DMS114 treated with DMSO at 0.1 percent for 48 hours (cell line): ENCODE measurements around the gene CARD11.

Experiments
- DNase-seq: peaks from one replicate; lab custom pipeline; 2025; ENCODE audit not compliant: unreplicated experiment; lab: John Stamatoyannopoulos, UW

The CARD11 gene

DNA sequence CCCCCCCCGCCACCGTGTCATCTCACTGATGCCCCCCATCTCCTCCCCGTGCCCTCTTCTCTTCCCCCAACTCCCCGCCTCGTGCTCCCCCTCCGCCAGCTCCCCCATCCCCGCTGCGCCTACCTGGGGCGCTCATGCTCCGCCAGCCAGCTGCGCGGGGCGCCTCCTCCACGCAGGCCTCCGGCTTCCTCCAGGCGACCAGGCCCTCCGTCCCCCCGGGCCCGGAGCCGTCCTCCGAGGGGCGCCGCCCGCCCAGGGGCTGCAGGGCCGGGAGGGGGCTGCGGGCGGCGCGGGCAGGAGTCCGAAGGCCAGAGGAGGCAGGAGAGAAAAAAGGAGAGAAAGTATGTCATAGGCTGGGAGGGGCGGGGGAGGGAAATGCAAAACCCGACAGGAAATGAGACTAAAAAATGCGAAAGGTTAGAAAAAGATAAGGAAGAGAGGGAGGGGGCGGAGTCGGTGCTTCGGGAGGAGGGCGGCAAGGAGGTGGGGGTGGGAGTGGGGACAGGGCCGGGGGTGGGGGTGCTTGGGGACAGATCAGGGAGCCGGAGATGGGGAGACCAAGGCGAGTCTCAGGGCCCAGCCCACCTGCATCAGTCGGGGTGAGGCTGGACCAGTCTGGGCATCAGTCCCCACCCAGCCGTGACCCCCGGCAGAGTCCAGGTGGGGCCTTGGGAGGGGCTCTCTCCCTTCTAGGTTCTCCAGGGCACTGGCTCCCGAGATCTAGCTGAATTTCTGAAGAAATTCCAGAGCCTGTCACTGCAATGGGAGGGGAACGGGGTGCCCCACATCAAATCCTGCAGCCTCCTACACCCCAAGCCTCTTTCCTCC lies at the start of gene CARD11:
Gene CARD11 (minus strand): TSS at position 324 of the 828 bp plus-strand sequence. CDS start 85,361 bp downstream, outside the sequence.
- DNase-seq = no peak

DNA sequence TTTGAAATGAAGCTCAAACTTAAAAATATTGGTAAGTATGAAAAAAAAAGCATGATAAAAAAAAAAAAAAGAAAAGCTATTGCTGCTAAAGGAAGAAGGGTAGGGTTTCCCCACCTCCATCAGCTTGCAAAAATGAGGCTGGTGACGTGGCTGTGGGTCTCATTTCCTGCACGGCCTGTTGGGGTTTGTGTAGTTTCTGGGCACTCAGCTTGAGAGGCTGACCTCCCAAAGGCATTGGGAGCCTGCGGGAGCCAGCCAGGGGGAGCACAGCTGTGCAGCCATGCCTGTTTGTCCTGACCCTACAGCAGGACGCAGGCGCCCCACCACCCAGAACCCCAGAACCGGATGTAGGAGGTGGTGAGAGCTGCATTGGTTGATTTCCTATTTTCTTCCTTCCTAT lies 48.8 kb upstream of the CARD11 start:
- DNase-seq = no peak

DNA sequence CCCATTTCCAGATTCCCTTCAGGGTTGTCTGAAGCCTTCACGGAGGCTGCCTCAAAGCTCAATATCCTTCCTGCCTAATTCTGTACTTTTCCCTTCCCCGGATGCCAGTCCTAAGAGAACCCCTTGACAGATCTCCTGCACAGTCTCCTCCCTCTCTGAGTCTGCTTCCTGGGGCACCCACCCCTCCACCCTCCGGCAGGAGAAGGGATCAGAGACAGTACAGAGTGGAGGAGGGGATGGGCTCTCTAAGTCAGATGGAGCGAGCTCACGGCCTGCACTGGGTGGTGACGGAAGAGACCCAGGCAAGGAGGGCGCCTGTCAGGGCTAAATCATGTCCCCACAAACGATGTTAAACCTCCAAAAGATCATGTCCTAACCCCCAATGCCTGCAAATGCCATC lies 48.0 kb upstream of the CARD11 start:
- no peak for DNase-seq

DNA sequence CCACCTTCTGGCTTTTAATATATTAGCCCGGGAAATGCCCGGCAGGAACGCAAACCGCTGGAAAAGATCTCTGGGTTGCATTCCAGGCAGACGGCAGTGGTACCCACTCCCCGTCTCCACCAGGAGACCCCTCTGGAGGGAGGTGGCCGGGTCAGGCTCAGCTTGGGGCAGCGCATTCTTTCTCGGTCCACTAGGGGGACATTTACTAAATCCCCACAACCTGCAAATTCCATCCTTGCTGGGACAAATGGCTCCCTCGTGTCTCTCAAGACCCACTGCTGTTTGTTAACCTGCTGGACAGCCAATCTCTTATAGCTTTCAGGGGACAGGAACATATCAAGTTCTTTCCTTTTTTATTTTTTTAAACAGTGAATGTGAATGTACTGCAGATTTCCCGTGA lies 45.8 kb upstream of the CARD11 start:
- no peak for DNase-seq

DNA sequence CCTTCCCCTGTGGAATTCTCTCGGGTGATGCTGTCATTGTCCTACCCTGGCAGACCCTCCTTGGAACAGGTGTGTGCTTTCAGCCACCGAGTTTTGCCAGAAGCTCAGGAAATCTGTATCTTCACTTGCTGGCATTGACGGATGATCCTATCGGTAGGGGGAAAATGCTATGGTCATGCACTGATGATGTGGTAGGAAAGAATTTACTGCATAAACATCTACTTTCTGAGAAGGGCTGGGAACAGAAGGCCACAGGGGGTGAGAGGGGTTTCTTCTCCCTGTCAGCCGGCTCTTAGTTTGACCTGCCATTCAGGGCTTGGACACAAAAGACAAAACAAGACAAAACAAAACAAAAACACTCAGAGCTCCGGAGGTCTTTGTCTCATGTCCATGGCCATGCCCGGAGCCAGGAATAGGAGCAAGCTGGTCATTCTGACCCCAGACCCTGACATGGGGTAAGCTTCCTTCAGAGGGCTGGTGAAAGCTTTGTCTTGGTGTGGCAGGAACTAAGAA lies 43.6 kb upstream of the CARD11 start:
- no peak for DNase-seq

DNA sequence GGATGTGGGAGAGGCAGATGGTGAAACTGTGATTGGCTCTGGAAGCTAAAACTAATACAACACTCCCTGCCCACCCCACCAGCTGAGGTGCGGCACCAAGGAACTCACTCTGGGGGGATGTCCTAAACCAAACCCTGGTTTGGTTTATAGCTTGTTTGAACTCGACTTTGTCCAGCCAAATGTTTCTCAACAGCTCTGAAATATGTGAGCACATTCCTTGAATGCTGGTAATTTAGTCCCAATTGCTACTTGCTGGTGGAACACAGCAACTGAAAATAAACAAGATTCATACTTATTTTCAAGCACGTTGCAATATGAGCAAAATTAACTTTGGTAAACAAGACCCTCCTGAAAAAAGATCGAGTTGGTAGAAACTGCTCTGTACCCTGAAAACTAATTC lies 39.7 kb upstream of the CARD11 start:
- DNase-seq = no peak

DNA sequence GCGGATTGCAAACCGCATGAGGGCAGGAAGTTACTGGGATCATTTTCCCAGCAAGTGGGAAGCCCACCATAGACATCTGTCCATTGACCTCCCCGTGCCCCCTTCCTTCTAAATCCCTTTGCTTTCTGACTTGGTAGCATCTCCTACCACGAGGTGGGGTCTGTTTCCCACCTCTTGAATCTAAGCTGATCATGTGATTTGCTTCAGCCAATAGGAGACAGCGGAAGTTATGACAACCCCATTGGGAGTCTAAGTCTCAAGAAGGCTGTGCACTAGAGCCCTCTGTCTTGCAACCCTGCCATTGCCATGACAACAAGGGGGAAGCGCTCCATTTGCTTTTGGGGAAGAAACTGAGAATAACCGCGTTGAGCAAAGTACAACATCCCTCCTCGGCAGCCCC lies 39.2 kb upstream of the CARD11 start:
- DNase-seq = no peak

DNA sequence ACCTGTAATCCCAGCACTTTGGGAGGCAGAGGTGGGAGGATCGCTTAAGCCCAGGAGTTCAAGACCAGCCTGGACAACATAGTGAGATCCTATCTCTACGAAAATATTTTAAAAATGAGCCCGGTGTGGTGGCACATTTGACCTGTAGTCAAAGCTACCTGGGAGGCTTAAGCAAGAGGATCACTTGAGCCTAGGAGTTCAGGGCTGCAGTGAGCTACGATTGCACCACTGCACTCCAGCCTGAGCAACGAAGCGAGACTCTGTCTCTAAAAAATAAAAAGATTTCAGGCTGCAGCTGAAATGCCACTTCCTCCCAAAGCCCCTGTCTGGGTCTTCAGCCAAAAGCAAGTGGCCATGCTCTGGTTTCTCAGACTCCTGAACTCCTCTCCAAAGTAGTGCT lies 38.7 kb upstream of the CARD11 start:
- DNase-seq = no peak

DNA sequence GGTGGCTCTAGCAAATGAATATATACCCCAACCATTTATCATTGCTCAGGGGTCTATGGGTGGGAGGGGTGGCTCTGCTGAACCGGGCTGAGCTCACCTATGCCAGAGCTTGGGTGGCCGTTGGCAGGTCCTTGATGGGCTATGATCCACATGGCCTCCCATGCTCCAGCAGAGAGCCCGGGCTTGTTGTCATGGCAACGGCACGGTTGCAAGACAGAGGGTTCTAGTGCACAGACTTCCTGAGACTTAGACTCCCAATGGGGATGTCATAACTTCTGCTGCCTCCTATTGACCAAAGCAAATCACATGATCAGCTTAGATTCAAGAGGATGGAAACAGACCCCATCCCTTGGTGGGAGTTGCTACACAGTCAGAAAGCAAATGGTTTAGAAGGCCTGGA lies 36.4 kb upstream of the CARD11 start:
- no peak for DNase-seq

DNA sequence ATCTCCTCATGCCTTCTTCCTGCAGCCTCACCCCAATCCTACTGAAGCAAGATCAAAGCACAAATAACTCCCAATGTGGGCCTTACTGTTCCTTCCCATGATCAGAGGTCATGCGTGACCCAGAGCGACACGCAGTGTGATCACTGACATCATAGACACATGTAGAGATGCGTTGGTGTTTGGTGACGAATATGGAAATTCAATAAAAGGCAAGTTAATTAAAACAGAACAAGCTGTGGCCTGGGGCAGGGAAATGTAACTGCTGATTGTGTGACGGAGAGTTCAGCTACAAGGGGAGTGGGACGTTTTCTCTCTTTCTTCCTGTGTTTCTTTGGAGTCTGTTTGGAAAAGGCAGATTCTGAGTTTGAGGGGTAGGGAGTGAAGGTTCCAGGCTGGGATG lies 34.8 kb upstream of the CARD11 start:
- DNase-seq = no peak

DNA sequence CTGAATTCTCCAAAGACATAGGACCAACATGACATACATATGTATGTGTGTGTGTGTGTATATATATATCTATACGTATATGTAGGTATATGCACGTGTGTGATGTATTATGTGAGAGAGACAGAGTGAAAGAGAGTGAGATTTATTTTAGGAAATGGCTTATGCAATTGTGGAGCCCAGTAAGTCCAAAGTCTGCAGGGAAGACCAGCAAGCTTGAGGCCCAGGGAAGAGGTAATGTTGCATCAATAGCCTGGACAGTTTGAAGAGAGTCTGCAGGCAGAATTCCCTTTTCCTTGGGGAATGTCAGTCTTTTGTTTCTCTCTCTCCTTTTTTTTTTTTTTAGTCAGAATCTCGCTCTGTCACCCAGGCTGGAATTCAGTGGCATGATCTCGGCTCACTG lies 33.0 kb upstream of the CARD11 start:
- DNase-seq = no peak

DNA sequence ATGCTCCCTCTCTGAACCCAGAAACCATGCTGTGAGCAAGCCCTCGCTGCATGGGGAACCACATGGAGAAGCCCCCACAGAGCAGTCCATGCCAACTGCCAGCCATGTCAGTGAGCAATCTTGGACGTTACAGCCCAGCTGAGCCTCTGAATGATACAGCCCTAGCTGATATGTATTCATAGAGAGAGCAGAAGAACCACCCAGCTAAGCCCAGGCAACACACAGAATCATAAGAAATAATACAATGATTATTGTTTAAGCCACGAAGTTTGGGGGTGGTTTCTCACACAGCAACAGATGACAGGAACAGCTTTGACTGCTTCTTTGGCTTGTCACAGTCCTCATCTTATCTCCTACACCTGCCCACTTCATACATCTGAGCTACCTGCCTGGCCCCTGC lies 32.5 kb upstream of the CARD11 start:
- DNase-seq = no peak

DNA sequence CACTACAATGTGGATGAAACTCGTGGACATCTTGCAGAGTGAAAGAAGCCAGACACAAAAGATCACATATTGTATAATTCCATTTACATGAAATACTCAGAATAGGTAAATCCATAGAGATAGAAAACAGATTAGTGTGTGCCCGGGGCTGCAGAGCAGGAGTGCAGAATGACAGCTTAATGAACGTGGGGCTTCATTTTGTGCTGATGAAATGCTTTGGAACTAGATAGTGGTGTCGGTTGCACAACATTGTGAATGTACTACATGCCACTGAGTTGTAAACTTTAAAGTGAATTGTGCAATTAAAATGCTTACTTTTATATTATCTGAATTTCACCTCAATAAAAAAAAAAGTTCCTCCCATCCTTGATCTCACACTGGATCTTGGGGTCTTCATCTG lies 31.8 kb upstream of the CARD11 start:
- no peak for DNase-seq

DNA sequence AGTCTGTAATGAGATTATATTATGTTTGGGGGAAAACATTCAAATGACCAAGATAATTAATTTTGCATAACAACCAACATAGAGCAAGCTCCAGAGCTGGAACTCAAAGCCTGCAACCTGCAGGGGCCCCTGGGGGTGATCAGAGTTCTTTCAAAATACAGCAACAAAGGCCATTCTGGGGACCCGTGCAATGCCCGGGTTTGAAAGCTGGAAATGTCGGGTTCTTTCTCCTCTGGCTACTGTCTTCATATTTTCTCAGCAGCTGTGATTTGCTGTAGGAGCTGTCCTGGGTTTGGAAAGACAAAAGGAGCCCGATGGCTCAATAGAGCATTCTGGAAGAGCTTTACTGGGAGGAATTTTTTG lies 30.8 kb upstream of the CARD11 start:
- DNase-seq = no peak

DNA sequence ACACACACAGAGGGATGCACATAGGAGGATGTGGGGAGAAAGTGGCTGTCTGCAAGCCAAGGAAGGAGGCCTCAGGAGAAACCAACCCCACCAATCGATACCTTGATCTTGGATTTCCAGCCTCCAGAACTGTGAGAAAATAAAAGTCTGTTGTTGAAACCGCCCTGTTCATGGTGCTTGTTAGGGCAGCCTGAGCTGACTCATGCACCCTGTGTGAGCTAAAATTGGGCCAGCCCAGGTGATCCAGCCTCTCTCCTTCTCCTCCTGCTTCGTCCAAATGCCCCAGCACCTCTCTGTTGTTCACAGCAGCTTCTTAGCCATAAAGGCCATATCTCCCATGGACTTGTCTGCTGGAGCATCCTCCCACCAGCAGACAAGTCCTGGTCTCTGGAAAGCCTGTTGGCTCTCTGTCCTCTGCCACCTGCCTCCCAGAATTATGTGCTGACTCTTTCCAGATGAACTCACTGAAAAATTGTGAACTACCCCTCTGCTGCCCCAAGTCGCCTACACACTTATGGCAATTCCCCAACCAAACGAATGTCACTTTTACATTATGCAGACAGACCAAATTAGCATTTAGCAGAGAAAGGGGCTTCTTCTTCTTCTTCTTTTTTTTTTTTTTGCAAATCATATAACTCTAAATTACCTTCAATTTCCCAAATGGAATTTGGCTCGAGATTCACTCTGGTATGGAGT lies 30.2 kb upstream of the CARD11 start:
- no peak for DNase-seq

DNA sequence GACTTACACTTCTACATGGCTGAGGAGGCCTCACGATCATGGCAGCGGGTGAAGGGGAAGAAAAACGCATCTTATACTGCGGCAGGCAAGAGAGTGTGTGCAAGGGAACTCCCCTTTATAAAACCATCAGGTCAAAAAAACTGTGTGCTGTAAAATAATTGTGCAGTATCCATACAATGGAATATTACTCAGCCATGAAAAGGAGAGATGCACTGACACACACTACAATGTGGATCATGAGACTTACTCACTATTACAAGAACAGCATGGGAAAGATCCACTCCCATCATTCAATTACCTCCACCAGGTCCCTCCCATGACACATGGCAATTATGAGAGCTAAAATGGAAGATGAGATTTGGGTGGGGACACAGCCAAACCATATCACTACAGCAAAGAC lies 27.2 kb upstream of the CARD11 start:
- DNase-seq = no peak

DNA sequence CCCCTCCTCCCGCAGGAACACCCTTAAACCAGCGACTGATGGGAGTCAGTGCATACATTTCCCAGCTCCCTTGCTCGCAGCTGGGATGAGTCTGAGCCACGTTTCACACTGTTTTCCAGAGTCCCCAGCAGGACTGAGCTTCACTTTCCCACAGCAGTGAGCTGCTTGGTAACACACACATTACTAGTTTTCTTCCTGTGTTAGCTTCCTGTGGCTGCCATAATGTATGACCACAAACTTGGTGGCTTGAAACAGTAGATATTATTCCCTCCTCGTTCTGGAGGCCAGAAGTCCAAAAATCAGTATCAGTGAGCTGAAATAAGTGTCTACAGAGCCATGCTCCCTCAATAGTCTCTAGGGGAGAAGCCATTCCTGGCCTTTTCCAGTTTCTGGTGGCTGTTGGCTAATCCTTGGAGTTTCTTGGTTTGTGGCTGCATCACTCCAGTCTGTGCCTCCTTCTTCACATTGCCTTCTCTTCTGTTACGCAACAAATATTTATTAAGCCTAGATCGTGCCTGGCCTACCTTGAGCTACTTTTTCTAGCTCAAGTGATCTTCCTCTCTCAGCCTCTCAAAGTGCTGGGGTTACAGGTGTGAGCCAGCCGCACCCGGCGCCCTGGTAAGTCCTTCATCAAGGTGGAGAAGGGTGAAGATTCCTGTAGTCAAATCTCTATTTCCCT lies 26.2 kb upstream of the CARD11 start:
- DNase-seq = no peak

DNA sequence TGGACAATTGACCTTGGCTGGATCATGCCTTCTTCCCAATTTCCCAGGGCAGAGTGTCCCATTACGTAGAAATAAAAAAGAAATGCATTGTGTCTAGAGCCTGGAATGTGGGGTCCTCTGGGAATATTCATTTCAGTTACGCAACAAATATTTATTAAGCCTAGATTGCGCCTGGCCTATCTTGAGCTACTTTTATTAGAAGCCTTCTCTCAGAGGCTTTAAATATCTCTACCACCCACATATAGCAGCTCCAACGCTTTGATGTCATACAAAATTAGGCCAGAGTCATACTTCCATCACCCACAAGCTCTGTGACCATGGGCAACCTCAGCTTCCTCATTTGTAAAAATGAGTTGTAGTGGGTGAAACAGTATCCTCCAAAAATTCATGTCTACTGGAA lies 24.9 kb upstream of the CARD11 start:
- DNase-seq = no peak

DNA sequence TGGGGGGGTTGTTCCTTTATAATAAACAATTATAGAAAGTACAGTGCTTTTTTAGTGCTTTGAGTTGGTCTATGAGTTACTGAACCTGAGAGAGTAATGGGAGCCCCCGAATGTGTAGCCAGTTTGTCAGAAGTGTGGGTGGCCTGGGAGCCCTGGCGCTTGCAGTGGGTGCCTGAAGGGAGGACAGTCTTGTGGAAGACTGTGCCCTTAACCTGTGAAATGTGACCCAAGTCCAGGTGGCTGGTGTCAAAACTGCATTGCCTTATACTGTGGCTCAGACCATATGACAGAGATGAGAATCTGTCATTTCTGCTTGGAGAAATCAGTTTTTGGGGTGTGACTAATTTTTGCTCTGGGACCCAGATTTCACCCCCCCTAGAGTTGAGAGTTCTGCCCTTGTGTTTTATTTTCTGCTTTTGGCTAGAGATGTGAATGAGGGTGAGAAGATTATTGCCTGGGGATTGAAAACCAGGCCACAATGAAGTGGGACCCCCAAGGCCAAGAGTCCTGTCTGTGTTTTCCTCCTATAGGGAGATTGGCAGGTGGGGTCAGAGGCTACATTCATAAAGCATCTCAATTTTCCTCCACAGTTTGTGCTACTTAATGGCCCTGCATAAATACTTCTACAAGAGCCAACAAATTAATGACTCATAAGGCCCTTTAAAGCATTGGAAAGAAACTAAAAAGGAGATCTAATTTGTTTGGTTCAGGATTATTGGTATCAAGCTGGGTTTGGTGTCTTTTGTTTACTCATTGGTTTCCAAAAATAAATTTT lies 24.1 kb upstream of the CARD11 start:
- no peak for DNase-seq

DNA sequence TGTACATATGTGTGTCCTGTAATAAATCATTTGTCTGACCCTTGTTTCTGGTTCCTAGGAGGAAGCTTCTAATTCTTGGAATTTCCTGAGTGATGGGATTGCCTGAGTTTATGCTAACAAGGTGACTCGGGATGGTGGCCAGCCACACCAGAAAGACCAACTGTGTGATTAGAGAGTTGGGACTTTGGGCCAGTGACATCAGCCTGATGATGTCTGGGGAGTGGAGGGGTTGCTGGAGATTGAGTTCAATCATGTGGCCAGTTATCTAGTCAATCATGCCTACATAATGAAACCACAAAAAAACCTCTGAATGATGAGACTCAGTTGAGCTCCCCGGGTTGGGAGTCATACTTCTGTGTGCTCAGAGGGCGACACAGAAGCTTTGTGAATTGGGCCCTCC lies 23.5 kb upstream of the CARD11 start:
- DNase-seq = no peak

DNA sequence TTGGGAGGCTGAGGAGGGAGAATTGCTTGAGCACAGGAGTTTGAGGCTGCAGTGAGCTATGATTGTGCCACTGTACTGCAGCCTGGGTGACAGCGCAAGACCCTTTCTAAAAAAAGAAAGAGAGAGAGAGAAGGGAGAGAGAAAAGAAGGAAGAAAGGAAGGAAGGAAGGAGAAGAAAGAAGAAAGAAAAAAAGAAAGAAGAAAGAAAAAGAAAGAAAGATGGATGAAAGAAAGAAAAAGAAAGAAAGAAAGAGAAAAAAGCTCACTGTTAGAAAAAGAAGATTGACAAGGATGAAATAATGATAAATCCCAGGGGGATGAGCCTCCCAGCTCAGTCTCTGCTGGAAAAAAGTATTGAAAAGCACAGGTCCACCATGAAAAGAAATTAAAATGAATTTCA lies 22.8 kb upstream of the CARD11 start:
- no peak for DNase-seq
